B cell (primary cell): ENCODE measurements around the gene SIRPA. TPM values are rescaled to one million over a fixed set of nuclear protein-coding genes. Genes with fewer than 3 reads are reported as not detected.

Experiments used
- ATAC-seq: fragments of 200-7000 bp; cut with Tn5 transposase; one replicate; pipeline ENCODE4 v1.10.0; 2021; ENCODE audit warnings: low read depth, mild to moderate bottlenecking, moderate number of reproducible peaks, moderate library complexity
- CTCF ChIA-PET: fragments of 350-600 bp; sonication (Branson Sonifier 250); formaldehyde crosslinking; loops from one replicate; lab custom pipeline; 2021; ENCODE audit warnings: antibody characterized with exemption, inconsistent platforms; lab: Charles Lee
- POLR2A ChIA-PET: fragments of 350-600 bp; sonication (Branson Sonifier 250); formaldehyde crosslinking; loops from one replicate; lab custom pipeline; 2021; ENCODE audit warnings: antibody characterized with exemption; lab: Charles Lee
- DNase-seq: peaks from one replicate; pipeline ENCODE4 v3.0.0; 2013
- H2AFZ ChIP-seq: 2 replicates; pipeline ENCODE4 v1.6.1; 2012; ENCODE audit warnings: mild to moderate bottlenecking, low read depth, low read length; ENCODE audit not compliant: insufficient read depth, poor library complexity, severe bottlenecking
- H3K27ac ChIP-seq, 2 donors: 1 replicate in 1 of 2; 2 replicates in 1 of 2; pipeline ENCODE4 v1.5.1; 2012 to 2013; ENCODE audit warnings: low read length in 2 of 2, mild to moderate bottlenecking in 2 of 2, moderate library complexity in 1 of 2
- H3K27me3 ChIP-seq, 4 experiments: fragments of 200-600 bp in 1 of 4; sonication (generic) in 1 of 4; replicated peaks in 1 of 4; 1 replicate in 2 of 4; 2 replicates in 2 of 4; pipeline versions ENCODE4 v1.6.1 to v1.7.0; 2013 to 2016; ENCODE audit warnings: low read length in 3 of 4, mild to moderate bottlenecking in 2 of 4, mixed read lengths in 1 of 4, moderate library complexity in 1 of 4; ENCODE audit not compliant: insufficient read depth in 4 of 4, control insufficient read depth in 3 of 4; ENCODE audit errors: control extremely low read depth in 1 of 4
- H3K36me3 ChIP-seq, 2 experiments: replicated peaks in 1 of 2; 1 replicate in 1 of 2; 2 replicates in 1 of 2; pipeline versions ENCODE4 v1.6.1 to v1.7.1; 2013; ENCODE audit warnings: low read length in 1 of 2; ENCODE audit not compliant: insufficient read depth in 2 of 2, control insufficient read depth in 1 of 2; ENCODE audit errors: control extremely low read depth in 1 of 2, extremely low read depth in 1 of 2
- H3K4me1 ChIP-seq, 2 donors: fragments of 200-600 bp in 1 of 2; sonication (generic) in 1 of 2; 1 replicate in 1 of 2; 2 replicates in 1 of 2; pipeline versions ENCODE4 v1.5.1 to v1.6.1; 2013 to 2017; ENCODE audit warnings: low read length in 2 of 2; ENCODE audit not compliant: control insufficient read depth in 2 of 2, insufficient read depth in 2 of 2
- H3K4me2 ChIP-seq: replicated peaks from 2 replicates; pipeline ENCODE3; 2012; ENCODE audit warnings: mild to moderate bottlenecking, low read depth, low read length; ENCODE audit not compliant: poor library complexity, severe bottlenecking
- H3K4me3 ChIP-seq, 5 experiments: fragments of 200-600 bp in 1 of 5; sonication (generic) in 1 of 5; 1 replicate in 3 of 5; 2 replicates in 2 of 5; pipeline versions ENCODE4 v1.5.1 to v1.7.0; 2011 to 2016; ENCODE audit warnings: low read length in 4 of 5, mild to moderate bottlenecking in 4 of 5, low read depth in 2 of 5, control low read depth in 1 of 5, moderate library complexity in 1 of 5; ENCODE audit not compliant: insufficient read depth in 1 of 5; ENCODE audit errors: control extremely low read depth in 1 of 5, extremely low read depth in 1 of 5
- H3K79me2 ChIP-seq: fragments of 200-600 bp; sonication (generic); one replicate; pipeline ENCODE4 v1.6.0; 2016; ENCODE audit warnings: low read length; ENCODE audit not compliant: control insufficient read depth, insufficient read depth
- H3K9ac ChIP-seq: fragments of 200-600 bp; sonication (generic); 2 replicates; pipeline ENCODE4 v1.6.1; 2017; ENCODE audit warnings: mild to moderate bottlenecking, low read length, moderate library complexity
- H3K9me3 ChIP-seq, 3 donors: one replicate each; pipeline versions ENCODE4 v1.6.1 to v1.7.1; 2013; ENCODE audit warnings: low read length in 2 of 3; ENCODE audit not compliant: control insufficient read depth in 2 of 3, insufficient read depth in 1 of 3; ENCODE audit errors: control extremely low read depth in 1 of 3
- H4K20me1 ChIP-seq: 2 replicates; pipeline ENCODE4 v1.6.0; 2012; ENCODE audit warnings: mild to moderate bottlenecking, low read length; ENCODE audit not compliant: insufficient read depth, control insufficient read depth, poor library complexity, severe bottlenecking
- H3K27ac Mint-ChIP-seq: one replicate; pipeline ENCODE4 v1.8.0; 2021; ENCODE audit warnings: mixed read lengths
- H3K27me3 Mint-ChIP-seq: one replicate; pipeline ENCODE4 v1.8.0; 2021; ENCODE audit warnings: mixed read lengths
- H3K4me1 Mint-ChIP-seq: one replicate; pipeline ENCODE4 v1.8.0; 2021; ENCODE audit warnings: mixed read lengths
- H3K4me3 Mint-ChIP-seq: one replicate; pipeline ENCODE4 v1.8.0; 2021; ENCODE audit warnings: mixed read lengths
- H3K9me3 Mint-ChIP-seq: one replicate; pipeline ENCODE4 v1.8.0; 2022; ENCODE audit warnings: mixed read lengths; ENCODE audit not compliant: insufficient read depth
- CTCF ChIP-seq: fragments of 200-600 bp; IDR thresholded peaks from one replicate; pipeline ENCODE4 v1.8.0; 2022; ENCODE audit warnings: antibody characterized with exemption, mild to moderate bottlenecking
- EZH2 ChIP-seq: IDR thresholded peaks from 2 replicates; pipeline ENCODE4 v1.6.1; 2012; ENCODE audit warnings: borderline replicate concordance, low read depth, mild to moderate bottlenecking, moderate library complexity, low read length; ENCODE audit not compliant: insufficient read depth, poor library complexity, severe bottlenecking
- WGBS: methylation state at CpG from one replicate; pipeline ENCODE4 v1.1.5; 2013; ENCODE audit warnings: missing lambda C conversion rate; ENCODE audit not compliant: insufficient coverage; 5-methylcytosine and 5-hydroxymethylcytosine counted together
- intact Hi-C: fragments of 100-400 bp; cut with micrococcal nuclease; formaldehyde crosslinking; loops from one replicate; pipeline ENCODE4 v1.10.0; 2022
- polyA plus RNA-seq: library from polyadenylated mRNA; depleted of rRNA; stranded (reverse); fragments of >200 nt; gene quantifications from 2 replicates; pipeline ENCODE4 v1.2.3, GENCODE V29; 2012
- total RNA-seq, 2 donors: library from RNA; stranded (reverse); fragments of 120-200 nt in 1 of 2; gene quantifications; 1 replicate in 1 of 2; 2 replicates in 1 of 2; pipeline versions ENCODE4 v1.2.3 to v1.2.4, GENCODE V29; 2013 to 2022

The SIRPA gene
- total and polyA plus RNA-seq, 2 donors (not counting 1 experiment from before 2014, with no cell fraction given): 0.94 to 10.2 TPM

GRCh38 chr20:1896484-1897258, 1.5 kb downstream of the SIRPA start:
- DNase-seq (no peak), ATAC-seq (no peak)
- Histone ChIP-seq H3K9me3 (no peaks in the 10 kb centered on the region), H3K4me3 (no peak overlapping the region), H2AFZ (no peak overlapping the region), H3K79me2 (no peaks in the 10 kb centered on the region), H3K4me2 (peak overlapping the region; percentile 86), H3K27ac (peak overlapping the region in 1 of 2 donors; percentile 50), H3K36me3 (no peaks in the 10 kb centered on the region), H3K9ac (no peak overlapping the region), H3K4me1 (peaks cover 41 to 50% of the 10 kb centered on the region in 2 donors), H3K27me3 (peaks cover 0 to 10% (median 3%) of the 10 kb centered on the region in 4 experiments), H4K20me1 (no peaks in the 10 kb centered on the region)
- TF ChIP-seq EZH2 (no peak), CTCF (no peak)
- 79% methylated on average over 9 of the region's 12 CpGs for WGBS
- ChIA-PET POLR2A (interaction anchor here (0.7 to 2.0 kb wide), 4 partner anchors 26 to 120 kb away, joined by 3 to 5 read pairs (median 4); no protein-coding TSS in a partner anchor), CTCF (interaction anchor here (0.7 to 1.8 kb wide), 4 partner anchors 46 to 94 kb away, joined by 3 to 14 read pairs (median 6); no protein-coding TSS in a partner anchor)
- intact Hi-C loops: loop anchor here (2.0 to 5.0 kb wide), 3 partner anchors 26 to 206 kb away; partner anchors contain the start of gene STK35
- Mint-ChIP-seq H3K4me1 (peaks cover 55% of the 10 kb centered on the region), H3K4me3 (peak overlapping the region; percentile 90), H3K27ac (peak overlapping the region; percentile 83), H3K9me3 (no peaks in the 10 kb centered on the region), H3K27me3 (peaks cover 3% of the 10 kb centered on the region)

DNA sequence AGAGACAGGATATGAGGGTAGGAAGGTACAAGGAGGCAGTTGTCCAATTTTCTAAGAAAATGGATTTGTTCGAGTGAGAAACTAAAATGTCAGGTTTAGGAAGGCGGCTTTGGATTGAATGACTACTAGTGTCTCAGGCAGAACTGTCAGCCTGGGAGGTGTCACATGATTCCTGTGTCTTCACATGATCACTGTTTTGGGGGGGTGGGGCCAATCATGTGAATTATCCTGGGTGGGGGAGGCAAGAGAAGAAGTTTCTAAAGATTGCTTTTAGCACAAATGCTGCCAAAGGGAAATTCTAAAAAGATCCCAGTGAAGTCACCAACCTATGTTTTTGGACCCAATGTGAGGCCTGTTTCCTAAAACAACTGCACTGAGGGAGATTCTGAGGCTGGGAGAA, 2.3 kb downstream of the SIRPA start:
- no peaks in the 10 kb centered on the region for H3K27me3 Mint-ChIP-seq
- peaks cover 0 to 8% (median 3%) of the 10 kb centered on the region in 4 experiments for H3K27me3 ChIP-seq
- H3K9me3 ChIP-seq: no peaks in the 10 kb centered on the region
- peaks cover 55% of the 10 kb centered on the region for H3K4me1 Mint-ChIP-seq
- H3K79me2 ChIP-seq: no peaks in the 10 kb centered on the region
- no peaks in the 10 kb centered on the region for H3K9me3 Mint-ChIP-seq
- no peaks in the 10 kb centered on the region for H3K36me3 ChIP-seq
- ChIA-PET POLR2A (interaction anchor here (1.0 to 1.2 kb wide), 2 partner anchors 56 to 121 kb away, joined by 3 to 4 read pairs; no protein-coding TSS in a partner anchor), CTCF (interaction anchor here (1.4 to 1.8 kb wide), 2 partner anchors 68 to 95 kb away, joined by 6 to 14 read pairs; no protein-coding TSS in a partner anchor)
- WGBS: 89% methylated on average over 2 of the region's 2 CpGs
- no peak for DNase-seq
- peak overlapping the region; percentile 7 for H3K9ac ChIP-seq
- peak overlapping the region; percentile 47 to 50 for H3K27ac ChIP-seq
- peak overlapping the region; percentile 70 for H3K4me3 Mint-ChIP-seq
- intact Hi-C loops: loop anchor here (2.0 to 5.0 kb wide), 3 partner anchors 27 to 205 kb away; partner anchors contain the start of gene STK35
- H3K4me3 ChIP-seq: no peak overlapping the region
- peak overlapping the region; percentile 61 for H3K4me2 ChIP-seq
- peaks cover 41 to 50% of the 10 kb centered on the region in 2 donors for H3K4me1 ChIP-seq
- ATAC-seq: no peak
- H2AFZ ChIP-seq: no peak overlapping the region
- TF ChIP-seq EZH2 (no peak), CTCF (no peak)
- H4K20me1 ChIP-seq: no peaks in the 10 kb centered on the region
- H3K27ac Mint-ChIP-seq: peak overlapping the region; percentile 83
